A549 (cell line): Measurements from ENCODE around the gene GREB1. TPM values are rescaled to one million over a fixed set of nuclear protein-coding genes. Genes with fewer than 3 reads are reported as not detected.

Source experiments
- ATAC-seq, 2 experiments: fragments of 200-7000 bp in 1 of 2; fragments of >200 bp in 1 of 2; cut with Nextera tagmentation in 1 of 2; cut with Tn5 transposase in 1 of 2; 3 replicates each; pipeline versions ENCODE4 v1.8.0 to v1.9.1; 2018 to 2020; ENCODE audit warnings: mild to moderate bottlenecking in 1 of 2, moderate library complexity in 1 of 2
- CTCF ChIA-PET: fragments of 300-600 bp; sonication (Branson Sonifier 250); formaldehyde crosslinking; extraction: SDS; loops from one replicate; lab custom pipeline; 2021; ENCODE audit warnings: antibody characterized with exemption, inconsistent platforms; lab: Yijun Ruan, JAX
- POLR2A ChIA-PET: fragments of 350-600 bp; formaldehyde crosslinking; extraction: SDS; loops from one replicate; lab custom pipeline; 2021; ENCODE audit warnings: antibody characterized with exemption, inconsistent platforms; lab: Yijun Ruan, JAX
- DNase-seq, 2 experiments: peaks; one replicate each; pipeline versions ENCODE4 v3.0.0 to v3.0.0-alpha.2; 2011 to 2016; ENCODE audit warnings: low read depth in 1 of 2, low spot score in 1 of 2
- FAIRE-seq: peaks from 2 replicates; lab custom pipeline; 2011; peaks lifted over from hg19 to GRCh38; lab: Jason Lieb, UNC
- H3K27ac ChIP-seq, 2 experiments: fragments of >200 bp; sonication (Bioruptor Twin); formaldehyde crosslinking; 3 replicates each; pipeline ENCODE4 v1.5.1; 2016 to 2017
- H3K4me1 ChIP-seq: fragments of >200 bp; sonication (Bioruptor Twin); formaldehyde crosslinking; 3 replicates; pipeline ENCODE4 v1.6.1; 2016
- H3K4me2 ChIP-seq: fragments of >200 bp; sonication (Bioruptor Twin); formaldehyde crosslinking; 3 replicates; pipeline ENCODE4 v1.6.1; 2016
- H3K4me3 ChIP-seq: fragments of >200 bp; sonication (Bioruptor Twin); formaldehyde crosslinking; 3 replicates; pipeline ENCODE4 v1.5.1; 2016
- H3K9me3 ChIP-seq: fragments of >200 bp; sonication (Bioruptor Twin); formaldehyde crosslinking; 3 replicates; pipeline ENCODE4 v1.6.1; 2016
- BHLHE40 ChIP-seq: IDR thresholded peaks from 2 replicates; pipeline ENCODE4 v1.6.1; 2012; ENCODE audit warnings: low read depth, low read length, inconsistent platforms
- EHMT2 ChIP-seq: fragments of 200-600 bp; sonication (generic); IDR thresholded peaks from 2 replicates; pipeline ENCODE4 v1.6.1; 2016; ENCODE audit warnings: antibody characterized with exemption, low read depth, mild to moderate bottlenecking, moderate library complexity
- FOSL2 ChIP-seq, 2 experiments: fragments of 450-650 bp in 1 of 2; fragments of >200 bp in 1 of 2; sonication (Bioruptor Twin) in 1 of 2; formaldehyde crosslinking; IDR thresholded peaks; 2 replicates each; pipeline versions ENCODE4 v1.5.0 to v1.6.1; 2016 to 2020; ENCODE audit warnings: mild to moderate bottlenecking in 1 of 2, moderate library complexity in 1 of 2
- GATA3 ChIP-seq: IDR thresholded peaks from 2 replicates; pipeline ENCODE4 v1.6.1; 2012; ENCODE audit warnings: borderline replicate concordance
- HDAC2 ChIP-seq: fragments of 200-600 bp; sonication (generic); IDR thresholded peaks from 2 replicates; pipeline ENCODE4 v1.6.1; 2016
- HEYL ChIP-seq: fragments of 250-450 bp; sonication (Bioruptor Pico); IDR thresholded peaks from 2 replicates; pipeline ENCODE4 v1.8.0; 2021; ENCODE audit warnings: mild to moderate bottlenecking, moderate library complexity
- HOXA7 ChIP-seq: fragments of 250-450 bp; sonication (Bioruptor Pico); IDR thresholded peaks from 2 replicates; pipeline ENCODE4 v1.5.0; 2020; ENCODE audit warnings: mild to moderate bottlenecking, moderate library complexity
- HOXB13 ChIP-seq: fragments of 250-450 bp; sonication (Bioruptor Pico); IDR thresholded peaks from 2 replicates; pipeline ENCODE4 v1.5.0; 2020; ENCODE audit warnings: low read depth, mild to moderate bottlenecking, moderate library complexity
- JUN ChIP-seq, 2 experiments: fragments of >200 bp; sonication (Bioruptor Twin); formaldehyde crosslinking; IDR thresholded peaks; 2 replicates in 1 of 2; 3 replicates in 1 of 2; pipeline ENCODE4 v1.6.1; 2016 to 2017
- KDM1A ChIP-seq: fragments of 200-600 bp; sonication (generic); IDR thresholded peaks from 2 replicates; pipeline ENCODE4 v1.6.1; 2016; ENCODE audit warnings: low read depth, mild to moderate bottlenecking
- KDM5A ChIP-seq: fragments of 200-600 bp; sonication (generic); IDR thresholded peaks from 2 replicates; pipeline ENCODE4 v1.6.1; 2016; ENCODE audit warnings: antibody characterized with exemption, mild to moderate bottlenecking
- MAFK ChIP-seq: fragments of 450-650 bp; IDR thresholded peaks from 2 replicates; pipeline ENCODE4 v1.6.1; 2014; ENCODE audit not compliant: partially characterized antibody
- MYC ChIP-seq: IDR thresholded peaks from 2 replicates; pipeline ENCODE4 v1.6.1; 2012; ENCODE audit warnings: mild to moderate bottlenecking, inconsistent platforms, low read length, improper control_type of control experiment, borderline replicate concordance
- NFE2L2 ChIP-seq: fragments of 150-350 bp; conservative IDR thresholded peaks from 2 replicates; pipeline ENCODE4 v1.6.1; 2014; ENCODE audit warnings: low read length
- NPAS2 ChIP-seq: fragments of 250-450 bp; sonication (Bioruptor Pico); IDR thresholded peaks from 2 replicates; pipeline ENCODE4 v1.8.0; 2022; ENCODE audit warnings: mild to moderate bottlenecking, moderate library complexity, borderline replicate concordance
- RARB ChIP-seq: fragments of 250-450 bp; sonication (Bioruptor Pico); IDR thresholded peaks from 2 replicates; pipeline ENCODE4 v1.8.0; 2021; ENCODE audit warnings: mild to moderate bottlenecking, moderate library complexity
- RCOR1 ChIP-seq: fragments of 150-350 bp; IDR thresholded peaks from 2 replicates; pipeline ENCODE4 v1.6.1; 2014; ENCODE audit warnings: antibody characterized with exemption, low read length, low read depth
- RNF2 ChIP-seq: fragments of 200-600 bp; sonication (generic); IDR thresholded peaks from 2 replicates; pipeline ENCODE4 v1.6.1; 2016; ENCODE audit warnings: low read depth, mild to moderate bottlenecking, antibody characterized with exemption, moderate library complexity, borderline replicate concordance
- TFCP2L1 ChIP-seq: fragments of 250-450 bp; sonication (Bioruptor Pico); IDR thresholded peaks from 2 replicates; pipeline ENCODE4 v1.5.0; 2021; ENCODE audit warnings: mild to moderate bottlenecking
- TP53 ChIP-seq: fragments of 250-450 bp; sonication (Bioruptor Pico); IDR thresholded peaks from 2 replicates; pipeline ENCODE4 v1.5.0; 2021; ENCODE audit warnings: mild to moderate bottlenecking, moderate library complexity
- WGBS: methylation state at CpG from one replicate; pipeline ENCODE4 v1.1.6; 2017; ENCODE audit errors: missing lambda C conversion rate; 5-methylcytosine and 5-hydroxymethylcytosine counted together
- polyA plus RNA-seq, 4 experiments: library from polyadenylated mRNA; depleted of rRNA in 3 of 4; stranded (reverse); fragments of >200 nt; fragmentation: RNase III in 1 of 4; extraction: RNeasy Plus Mini Kit Qiagen cat#74134 plus additional on column Dnase treatment in 1 of 4; gene quantifications; 2 replicates in 3 of 4; 3 replicates in 1 of 4; pipeline ENCODE4 v1.2.3, GENCODE V29; 2011 to 2017
- TF ChIP-seq, protein P1 (sequence below): fragments of 150-350 bp; IDR thresholded peaks from 2 replicates; pipeline ENCODE4 v1.6.1; 2014; ENCODE audit warnings: low read depth, mild to moderate bottlenecking, low read length
- TF ChIP-seq, protein P2 (sequence below): fragments of 450-650 bp; IDR thresholded peaks from 2 replicates; pipeline ENCODE4 v1.6.1; 2014; ENCODE audit warnings: antibody characterized with exemption
- TF ChIP-seq, protein P3 (sequence below): IDR thresholded peaks from 2 replicates; pipeline ENCODE4 v1.6.1; 2012; ENCODE audit warnings: low read depth, borderline replicate concordance
- TF ChIP-seq, protein P4 (sequence below): fragments of >200 bp; sonication (Bioruptor Twin); formaldehyde crosslinking; IDR thresholded peaks from 3 replicates; pipeline ENCODE4 v1.6.1; 2016

GREB1 gene
- polyA plus RNA-seq, 2 of the 4 experiments (the other 2 are of a cell fraction), result 1.1 to 1.3 TPM

DNA sequence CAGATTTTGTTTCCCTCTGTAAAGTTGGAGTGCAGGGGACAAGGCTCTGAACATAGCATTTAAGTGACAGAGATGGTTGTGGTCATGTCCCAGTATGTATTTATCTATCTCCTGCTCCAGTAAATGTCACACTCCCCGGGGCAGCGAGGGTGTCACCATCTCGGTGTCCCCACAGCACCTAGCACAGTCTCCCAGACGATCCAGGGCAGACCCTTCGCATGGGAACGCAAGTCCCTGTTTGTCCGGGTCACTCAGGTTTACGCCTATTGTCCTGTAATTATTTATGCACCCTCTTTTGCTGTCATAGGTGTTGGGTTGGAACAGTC lies 148.7 kb downstream of the GREB1 start:
- ATAC-seq (no peak), FAIRE-seq (no peak), DNase-seq (no peak)
- ChIA-PET CTCF (interaction anchor here (0.6 to 35.7 kb wide), 33 partner anchors 7 to 850 kb away, joined by 3 to 700 read pairs (median 5); partner anchors contain the start of gene NTSR2), POLR2A (no interaction called here)
- peaks cover 4% of the 10 kb centered on the region; the same call in 1 of the 3 replicates for H3K4me1 ChIP-seq
- TF ChIP-seq, protein P1, sequence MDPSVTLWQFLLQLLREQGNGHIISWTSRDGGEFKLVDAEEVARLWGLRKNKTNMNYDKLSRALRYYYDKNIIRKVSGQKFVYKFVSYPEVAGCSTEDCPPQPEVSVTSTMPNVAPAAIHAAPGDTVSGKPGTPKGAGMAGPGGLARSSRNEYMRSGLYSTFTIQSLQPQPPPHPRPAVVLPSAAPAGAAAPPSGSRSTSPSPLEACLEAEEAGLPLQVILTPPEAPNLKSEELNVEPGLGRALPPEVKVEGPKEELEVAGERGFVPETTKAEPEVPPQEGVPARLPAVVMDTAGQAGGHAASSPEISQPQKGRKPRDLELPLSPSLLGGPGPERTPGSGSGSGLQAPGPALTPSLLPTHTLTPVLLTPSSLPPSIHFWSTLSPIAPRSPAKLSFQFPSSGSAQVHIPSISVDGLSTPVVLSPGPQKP, result no peak
- no peaks in the 10 kb centered on the region for H3K9me3 ChIP-seq
- H3K4me3 ChIP-seq, result no peak overlapping the region
- no peak overlapping the region for H3K4me2 ChIP-seq
- H3K27ac ChIP-seq, result no peak overlapping the region
- WGBS, result 50% methylated on average over 8 of the region's 8 CpGs

DNA sequence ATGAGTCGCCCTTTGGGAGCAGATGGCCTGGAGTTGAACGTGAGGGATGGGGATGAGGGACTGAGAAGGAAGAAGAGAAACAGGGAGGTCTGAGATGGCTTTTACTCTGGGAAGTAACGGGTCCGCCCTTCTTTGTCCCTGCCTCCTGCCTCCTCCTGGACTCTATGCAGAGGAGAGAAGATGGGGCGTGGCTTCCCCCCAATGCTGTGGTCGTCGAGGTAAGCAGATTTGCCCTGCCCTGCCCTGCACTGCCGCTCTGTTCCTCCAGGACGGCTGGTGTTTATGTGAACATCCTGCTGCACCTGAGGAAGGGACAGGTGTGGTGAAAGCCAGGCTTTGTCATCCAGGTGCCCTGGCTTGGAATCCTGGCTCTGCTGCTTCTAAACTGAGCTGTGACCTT lies 149.6 kb downstream of the GREB1 start:
- ATAC-seq (peak in 1 of 2 experiments; percentile 6; a peak in 2 of 6 replicates), FAIRE-seq (no peak), DNase-seq (no peak)
- no peak overlapping the region for H3K4me3 ChIP-seq
- 12% methylated on average over 9 of the region's 9 CpGs for WGBS
- H3K4me2 ChIP-seq, result no peak overlapping the region
- no peaks in the 10 kb centered on the region for H3K9me3 ChIP-seq
- ChIA-PET CTCF (interaction anchor here (1.3 to 35.7 kb wide), 9 partner anchors 9 to 210 kb away, joined by 3 to 700 read pairs (median 9); no protein-coding TSS in a partner anchor), POLR2A (no interaction called here)
- no peak for TF ChIP-seq RCOR1
- no peak for TF ChIP-seq EHMT2
- TF ChIP-seq JUN (IDR thresholded peaks at IDR 0.05), result no peak
- no peak for TF ChIP-seq MYC
- TF ChIP-seq RNF2, result no peak
- TF ChIP-seq HDAC2, result no peak
- TF ChIP-seq KDM5A, result no peak
- TF ChIP-seq TFCP2L1 (CRISPR knock-in tag), result no peak
- TF ChIP-seq, protein P2, sequence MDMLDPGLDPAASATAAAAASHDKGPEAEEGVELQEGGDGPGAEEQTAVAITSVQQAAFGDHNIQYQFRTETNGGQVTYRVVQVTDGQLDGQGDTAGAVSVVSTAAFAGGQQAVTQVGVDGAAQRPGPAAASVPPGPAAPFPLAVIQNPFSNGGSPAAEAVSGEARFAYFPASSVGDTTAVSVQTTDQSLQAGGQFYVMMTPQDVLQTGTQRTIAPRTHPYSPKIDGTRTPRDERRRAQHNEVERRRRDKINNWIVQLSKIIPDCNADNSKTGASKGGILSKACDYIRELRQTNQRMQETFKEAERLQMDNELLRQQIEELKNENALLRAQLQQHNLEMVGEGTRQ, result no peak
- TF ChIP-seq HOXB13 (CRISPR knock-in tag), result no peak
- TF ChIP-seq GATA3, result no peak
- no peak for TF ChIP-seq HOXA7 (CRISPR knock-in tag)
- H3K4me1 ChIP-seq, result peaks cover 7% of the 10 kb centered on the region; the same call in 2 of the 3 replicates
- no peak overlapping the region for H3K27ac ChIP-seq

DNA sequence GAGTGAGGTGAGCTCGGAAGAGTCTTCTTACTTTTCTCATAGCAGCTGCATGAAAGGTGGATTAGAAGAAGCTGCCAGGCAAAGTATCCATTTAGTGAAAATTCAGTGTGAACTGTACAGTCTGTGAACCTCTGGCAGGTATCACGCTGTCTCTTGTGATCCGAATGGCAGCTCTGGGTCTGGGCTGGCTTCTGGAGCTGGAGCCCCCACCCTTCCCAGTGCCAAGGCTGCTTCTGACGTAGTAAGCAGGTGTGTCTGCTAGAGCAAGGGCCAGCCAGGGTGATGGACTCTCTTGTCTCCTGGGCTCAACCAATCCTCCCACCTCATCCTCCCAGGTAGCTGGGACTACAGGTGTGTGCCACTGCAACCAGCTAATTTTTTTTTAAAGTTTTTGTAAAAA lies 150.1 kb downstream of the GREB1 start:
- Histone ChIP-seq H3K4me1 (peaks cover 12% of the 10 kb centered on the region; the same call in 2 of the 3 replicates), H3K4me3 (no peak overlapping the region), H3K4me2 (no peak overlapping the region), H3K9me3 (no peaks in the 10 kb centered on the region), H3K27ac (no peak overlapping the region)
- DNase-seq (no peak), ATAC-seq (no peak), FAIRE-seq (no peak)
- WGBS, result 47% methylated on average over 4 of the region's 4 CpGs
- ChIA-PET CTCF (interaction anchor here (1.7 to 35.7 kb wide), 4 partner anchors 8 to 101 kb away, joined by 4 to 700 read pairs (median 30); no protein-coding TSS in a partner anchor), POLR2A (no interaction called here)
- TF ChIP-seq MAFK (no peak), GATA3 (no peak), KDM1A (no peak), TFCP2L1 (CRISPR knock-in tag) (no peak), RARB (CRISPR knock-in tag) (no peak), HDAC2 (no peak), EHMT2 (no peak), RCOR1 (no peak), BHLHE40 (no peak), NFE2L2 (no peak), FOSL2 (IDR thresholded peaks at IDR 0.05) (no peak), FOSL2 (CRISPR knock-in tag; IDR thresholded peaks at IDR 0.05) (no peak), NPAS2 (CRISPR knock-in tag) (no peak), TP53 (CRISPR knock-in tag) (no peak), HEYL (CRISPR knock-in tag) (no peak)
- TF ChIP-seq, protein P3, sequence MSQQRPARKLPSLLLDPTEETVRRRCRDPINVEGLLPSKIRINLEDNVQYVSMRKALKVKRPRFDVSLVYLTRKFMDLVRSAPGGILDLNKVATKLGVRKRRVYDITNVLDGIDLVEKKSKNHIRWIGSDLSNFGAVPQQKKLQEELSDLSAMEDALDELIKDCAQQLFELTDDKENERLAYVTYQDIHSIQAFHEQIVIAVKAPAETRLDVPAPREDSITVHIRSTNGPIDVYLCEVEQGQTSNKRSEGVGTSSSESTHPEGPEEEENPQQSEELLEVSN, result no peak
- TF ChIP-seq, protein P4, sequence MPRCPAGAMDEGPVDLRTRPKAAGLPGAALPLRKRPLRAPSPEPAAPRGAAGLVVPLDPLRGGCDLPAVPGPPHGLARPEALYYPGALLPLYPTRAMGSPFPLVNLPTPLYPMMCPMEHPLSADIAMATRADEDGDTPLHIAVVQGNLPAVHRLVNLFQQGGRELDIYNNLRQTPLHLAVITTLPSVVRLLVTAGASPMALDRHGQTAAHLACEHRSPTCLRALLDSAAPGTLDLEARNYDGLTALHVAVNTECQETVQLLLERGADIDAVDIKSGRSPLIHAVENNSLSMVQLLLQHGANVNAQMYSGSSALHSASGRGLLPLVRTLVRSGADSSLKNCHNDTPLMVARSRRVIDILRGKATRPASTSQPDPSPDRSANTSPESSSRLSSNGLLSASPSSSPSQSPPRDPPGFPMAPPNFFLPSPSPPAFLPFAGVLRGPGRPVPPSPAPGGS, result no peak
